Prostate gland (tissue), 2 donors: Measurements from ENCODE around the gene CBFA2T2.

Experiments
- CTCF ChIP-seq, 4 experiments: fragments of 200-600 bp in 2 of 4; fragments of 450-650 bp in 2 of 4; sonication (generic) in 2 of 4; IDR thresholded peaks; 1 replicate in 3 of 4; 2 replicates in 1 of 4; pipeline ENCODE4 v1.5.1; 2016 to 2019; ENCODE audit warnings: antibody characterized with exemption in 4 of 4, mild to moderate bottlenecking in 2 of 4, moderate library complexity in 2 of 4
- POLR2A ChIP-seq: fragments of 450-650 bp; IDR thresholded peaks from one replicate; pipeline ENCODE4 v1.6.1; 2016; ENCODE audit warnings: antibody characterized with exemption, mild to moderate bottlenecking

- TF ChIP-seq POLR2A (no peak), CTCF (IDR thresholded peaks at IDR 0.05) (no peak)
Observed at GRCh38 chr20:33585413-33585812, 95.5 kb downstream of the CBFA2T2 start.
